Kidney (tissue), 14 donors: ENCODE results near the gene ARG2. TPM values are rescaled to one million over a fixed set of nuclear protein-coding genes. Genes with fewer than 3 reads are reported as not detected.

Experiments
- DNase-seq, 5 donors: peaks; one replicate each; pipeline ENCODE4 v3.0.0-alpha.2; 2013 to 2020
- FAIRE-seq: peaks from 2 replicates; lab custom pipeline; 2012; peaks lifted over from hg19 to GRCh38; lab: Jason Lieb, UNC
- H3K27ac ChIP-seq, 2 donors: one replicate each; pipeline ENCODE4 v1.7.0; 2013; ENCODE audit warnings: low read depth in 2 of 2, low read length in 2 of 2, inconsistent platforms in 1 of 2
- H3K27me3 ChIP-seq: one replicate; pipeline ENCODE4 v1.7.1; 2013; ENCODE audit warnings: low read length, inconsistent platforms; ENCODE audit not compliant: control insufficient read depth, insufficient read depth
- H3K36me3 ChIP-seq, 3 donors: one replicate each; pipeline versions ENCODE4 v1.7.0 to v1.7.1; 2013; ENCODE audit warnings: low read length in 3 of 3, control low read depth in 1 of 3, inconsistent platforms in 1 of 3; ENCODE audit not compliant: insufficient read depth in 3 of 3, control insufficient read depth in 2 of 3
- H3K4me1 ChIP-seq, 3 donors: one replicate each; pipeline versions ENCODE4 v1.7.0 to v1.7.1; 2013; ENCODE audit warnings: low read length in 3 of 3, inconsistent platforms in 1 of 3, low read depth in 1 of 3; ENCODE audit not compliant: control insufficient read depth in 2 of 3, insufficient read depth in 2 of 3
- H3K4me3 ChIP-seq, 3 donors: one replicate each; pipeline versions ENCODE4 v1.7.0 to v1.8.1; 2013; ENCODE audit warnings: low read length in 3 of 3, control low read depth in 1 of 3, inconsistent platforms in 1 of 3
- H3K9ac ChIP-seq, 3 donors: one replicate each; pipeline versions ENCODE4 v1.7.0 to v1.7.1; 2013; ENCODE audit warnings: low read length in 3 of 3, control low read depth in 1 of 3, inconsistent platforms in 1 of 3
- H3K9me3 ChIP-seq, 3 donors: one replicate each; pipeline versions ENCODE4 v1.7.0 to v1.7.1; 2013; ENCODE audit warnings: low read length in 3 of 3, control low read depth in 1 of 3, inconsistent platforms in 1 of 3; ENCODE audit not compliant: control insufficient read depth in 2 of 3, insufficient read depth in 1 of 3
- intact Hi-C: fragments of 100-400 bp; cut with DNase I; formaldehyde crosslinking; loops from one replicate; pipeline ENCODE4 v1.11.1; 2022
- polyA plus RNA-seq: library from polyadenylated mRNA; stranded (reverse); fragments of 350-450 nt; fragmentation: Illumina TruSeq; extraction: RNeasy Lipid Tissue Mini Kit (QIAGEN cat#74804); gene quantifications from one replicate; pipeline ENCODE4 v1.2.3, GENCODE V29; 2014; ENCODE audit warnings: low read depth, low replicate concordance; ENCODE audit not compliant: insufficient read depth
- total RNA-seq: library from RNA; stranded (reverse); fragmentation: NEBNext Ultra II Directional; extraction: Animal tissue kit (Norgen Biotek cat#: 25700); gene quantifications from one replicate; pipeline ENCODE4 v1.2.1, GENCODE V29; 2021
- TF ChIP-seq, protein P1 (sequence below): IDR thresholded peaks from 3 replicates; pipeline ENCODE4 v1.5.1; 2012; ENCODE audit warnings: mild to moderate bottlenecking, moderate library complexity, borderline replicate concordance; ENCODE audit not compliant: insufficient read depth; ENCODE audit errors: extremely low read depth
- donor health status: control.
- donor health status: control.
- donor health status: control.
- donor health status: control.
- donor health status: control.
- donor health status: DM: yes; HTN: yes; CAD: no.
- donor health status: Normal renal cell carcinoma (clear cell type).

ARG2 gene
- total and polyA plus RNA-seq, 2 donors from 2014 or later: 19.2 to 77.0 TPM

DNA sequence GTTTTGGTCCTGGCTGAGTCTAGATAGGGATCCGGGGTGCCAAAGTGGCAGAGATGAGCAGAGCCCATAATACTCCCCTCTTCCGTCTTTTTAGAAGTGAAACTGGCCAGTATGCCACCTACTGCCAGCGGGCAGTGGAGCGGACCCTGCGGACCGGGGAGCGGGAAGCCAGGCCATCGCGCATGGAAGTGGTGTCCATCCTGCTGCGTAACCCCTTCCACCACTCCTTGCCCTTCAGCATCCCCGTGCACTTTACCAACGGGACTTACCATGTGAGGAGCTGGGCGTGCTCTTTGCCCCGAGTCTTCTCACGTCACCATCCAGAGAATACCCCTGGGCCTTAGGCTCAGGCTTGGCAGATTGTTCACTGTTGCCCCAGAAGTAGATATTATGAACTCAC, 40.7 kb upstream of the ARG2 start:
- Histone ChIP-seq H3K9ac (no peak overlapping the region), H3K36me3 (peaks cover 0 to 5% (median 0%) of the 10 kb centered on the region in 3 donors), H3K4me1 (peaks cover 0 to 27% (median 19%) of the 10 kb centered on the region in 3 donors), H3K4me3 (no peak overlapping the region), H3K9me3 (no peaks in the 10 kb centered on the region), H3K27ac (no peak overlapping the region), H3K27me3 (no peaks in the 10 kb centered on the region)
- intact Hi-C loops: no loop called here
- FAIRE-seq: no peak
- TF ChIP-seq, protein P1, sequence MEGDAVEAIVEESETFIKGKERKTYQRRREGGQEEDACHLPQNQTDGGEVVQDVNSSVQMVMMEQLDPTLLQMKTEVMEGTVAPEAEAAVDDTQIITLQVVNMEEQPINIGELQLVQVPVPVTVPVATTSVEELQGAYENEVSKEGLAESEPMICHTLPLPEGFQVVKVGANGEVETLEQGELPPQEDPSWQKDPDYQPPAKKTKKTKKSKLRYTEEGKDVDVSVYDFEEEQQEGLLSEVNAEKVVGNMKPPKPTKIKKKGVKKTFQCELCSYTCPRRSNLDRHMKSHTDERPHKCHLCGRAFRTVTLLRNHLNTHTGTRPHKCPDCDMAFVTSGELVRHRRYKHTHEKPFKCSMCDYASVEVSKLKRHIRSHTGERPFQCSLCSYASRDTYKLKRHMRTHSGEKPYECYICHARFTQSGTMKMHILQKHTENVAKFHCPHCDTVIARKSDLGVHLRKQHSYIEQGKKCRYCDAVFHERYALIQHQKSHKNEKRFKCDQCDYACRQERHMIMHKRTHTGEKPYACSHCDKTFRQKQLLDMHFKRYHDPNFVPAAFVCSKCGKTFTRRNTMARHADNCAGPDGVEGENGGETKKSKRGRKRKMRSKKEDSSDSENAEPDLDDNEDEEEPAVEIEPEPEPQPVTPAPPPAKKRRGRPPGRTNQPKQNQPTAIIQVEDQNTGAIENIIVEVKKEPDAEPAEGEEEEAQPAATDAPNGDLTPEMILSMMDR: no peak
- no peak for DNase-seq

DNA sequence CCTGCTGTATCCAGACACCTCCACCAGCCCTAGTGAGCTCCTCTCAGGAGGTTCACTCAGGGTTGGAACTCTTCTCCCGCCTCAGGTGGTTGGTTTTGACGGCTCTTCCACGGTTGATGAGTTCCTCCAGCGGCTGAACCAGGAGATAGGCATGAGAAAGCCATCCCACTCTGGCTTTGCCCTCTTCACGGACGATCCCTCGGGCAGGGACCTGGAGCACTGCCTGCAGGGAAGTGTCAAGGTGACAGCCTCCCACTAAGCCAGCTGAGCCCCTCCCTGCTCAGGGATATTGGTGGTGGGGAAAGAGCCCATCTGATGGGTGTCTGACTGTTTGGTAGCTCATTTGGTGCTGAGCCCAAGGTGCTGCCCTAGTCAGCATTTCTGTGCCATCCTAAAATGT, 40.1 kb upstream of the ARG2 start:
- Histone ChIP-seq H3K9ac (no peak overlapping the region), H3K27me3 (no peaks in the 10 kb centered on the region), H3K9me3 (no peaks in the 10 kb centered on the region), H3K4me3 (no peak overlapping the region), H3K36me3 (peaks cover 0 to 5% (median 0%) of the 10 kb centered on the region in 3 donors), H3K27ac (no peak overlapping the region), H3K4me1 (peaks cover 0 to 27% (median 19%) of the 10 kb centered on the region in 3 donors)
- intact Hi-C loops: loop anchor here (10.0 kb wide), 1 partner anchor 125 kb away; the partner anchor contains the start of gene RDH12
- no peak for FAIRE-seq
- DNase-seq: no peak
- TF ChIP-seq, protein P1: no peak

DNA sequence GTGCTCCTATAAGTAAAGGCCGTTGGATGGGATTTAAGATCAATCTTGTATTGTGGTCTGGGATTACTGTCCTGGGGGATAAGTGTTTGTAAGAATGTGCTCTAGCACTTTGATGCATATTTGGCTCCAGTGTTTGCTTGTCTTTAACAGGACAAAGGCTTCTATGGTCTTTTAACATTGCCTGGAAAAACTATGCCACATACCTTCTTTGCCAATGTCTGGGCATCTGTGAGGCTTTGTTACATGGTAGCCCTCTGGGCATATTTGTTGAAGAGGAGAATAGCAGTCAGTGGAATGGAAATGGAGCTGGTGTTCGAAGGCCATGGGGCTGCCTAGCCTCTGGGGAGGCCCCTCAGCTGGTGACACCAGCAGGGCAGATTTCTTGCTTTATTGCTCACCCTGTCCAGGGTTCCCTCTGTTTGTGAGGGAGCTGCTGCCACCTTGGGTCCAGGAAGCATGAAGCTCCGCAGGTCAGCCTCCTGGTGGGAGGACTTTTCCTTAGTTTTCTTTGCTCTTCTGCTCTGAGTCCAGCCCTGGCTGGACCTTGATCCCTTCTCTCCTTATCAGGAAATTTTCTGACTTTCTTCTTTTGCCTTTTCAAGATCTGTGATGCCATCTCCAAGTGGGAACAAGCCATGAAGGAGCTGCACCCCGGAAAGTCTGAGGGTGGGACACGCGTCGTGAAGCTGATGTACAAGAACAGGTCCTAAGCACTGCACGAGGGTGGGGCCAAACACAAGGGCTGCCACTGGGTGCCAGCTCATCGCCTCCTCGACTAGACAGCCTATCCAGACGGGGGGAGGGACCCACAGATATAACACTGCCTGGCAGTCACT, 39.2 kb upstream of the ARG2 start:
- Histone ChIP-seq H3K9ac (no peak overlapping the region), H3K4me1 (peaks cover 0 to 27% (median 19%) of the 10 kb centered on the region in 3 donors), H3K4me3 (no peak overlapping the region), H3K36me3 (peaks cover 0 to 7% (median 1%) of the 10 kb centered on the region in 3 donors), H3K27ac (no peak overlapping the region), H3K9me3 (no peaks in the 10 kb centered on the region), H3K27me3 (no peaks in the 10 kb centered on the region)
- intact Hi-C loops: loop anchor here (10.0 kb wide), 1 partner anchor 124 kb away; the partner anchor contains the start of gene RDH12
- no peak for FAIRE-seq
- DNase-seq: peak in 1 of 5 donors; percentile 5
- TF ChIP-seq, protein P1: no peak
